ENCODE data around the gene STBD1.

DNA sequence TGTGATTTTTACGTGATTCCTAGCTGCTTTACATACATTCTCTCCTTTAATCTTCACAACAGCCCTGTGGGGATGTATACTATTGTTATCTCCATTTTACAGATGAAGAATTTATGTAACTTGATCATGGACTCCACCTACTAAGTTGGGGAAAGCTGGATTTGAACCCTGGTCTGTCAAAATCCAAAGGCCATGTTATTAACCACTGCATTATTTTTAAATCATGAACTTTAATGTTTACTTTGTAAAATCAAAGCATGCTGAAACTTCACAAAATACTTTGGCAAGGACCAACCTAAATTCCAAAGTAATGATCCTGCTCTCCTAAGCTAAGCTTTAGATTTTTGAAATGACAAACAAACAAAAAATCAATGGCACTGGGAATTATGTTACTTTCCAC, 28.9 kb upstream of the STBD1 start:
- TF ChIP-seq, protein P1, sequence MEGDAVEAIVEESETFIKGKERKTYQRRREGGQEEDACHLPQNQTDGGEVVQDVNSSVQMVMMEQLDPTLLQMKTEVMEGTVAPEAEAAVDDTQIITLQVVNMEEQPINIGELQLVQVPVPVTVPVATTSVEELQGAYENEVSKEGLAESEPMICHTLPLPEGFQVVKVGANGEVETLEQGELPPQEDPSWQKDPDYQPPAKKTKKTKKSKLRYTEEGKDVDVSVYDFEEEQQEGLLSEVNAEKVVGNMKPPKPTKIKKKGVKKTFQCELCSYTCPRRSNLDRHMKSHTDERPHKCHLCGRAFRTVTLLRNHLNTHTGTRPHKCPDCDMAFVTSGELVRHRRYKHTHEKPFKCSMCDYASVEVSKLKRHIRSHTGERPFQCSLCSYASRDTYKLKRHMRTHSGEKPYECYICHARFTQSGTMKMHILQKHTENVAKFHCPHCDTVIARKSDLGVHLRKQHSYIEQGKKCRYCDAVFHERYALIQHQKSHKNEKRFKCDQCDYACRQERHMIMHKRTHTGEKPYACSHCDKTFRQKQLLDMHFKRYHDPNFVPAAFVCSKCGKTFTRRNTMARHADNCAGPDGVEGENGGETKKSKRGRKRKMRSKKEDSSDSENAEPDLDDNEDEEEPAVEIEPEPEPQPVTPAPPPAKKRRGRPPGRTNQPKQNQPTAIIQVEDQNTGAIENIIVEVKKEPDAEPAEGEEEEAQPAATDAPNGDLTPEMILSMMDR (conservative IDR thresholded peaks at IDR 0.05), result no peak
- TF ChIP-seq ZFX (IDR thresholded peaks at IDR 0.05), result no peak

Measured in C4-2B (cell line).